Activated gamma-delta T cell treated with Interleukin-2 at 50 U/mL for 16 hours (primary cell): ENCODE measurements around the gene HAUS1.
"Not testable (repeated sequence)": the region's sequence is repeated elsewhere in the genome, so short reads cannot be mapped to it uniquely, and the experiment has no call there.

ENCODE experiments used
- DNase-seq: peaks from one replicate; pipeline ENCODE4 v3.0.0-alpha.2; 2020

HAUS1 gene

DNA sequence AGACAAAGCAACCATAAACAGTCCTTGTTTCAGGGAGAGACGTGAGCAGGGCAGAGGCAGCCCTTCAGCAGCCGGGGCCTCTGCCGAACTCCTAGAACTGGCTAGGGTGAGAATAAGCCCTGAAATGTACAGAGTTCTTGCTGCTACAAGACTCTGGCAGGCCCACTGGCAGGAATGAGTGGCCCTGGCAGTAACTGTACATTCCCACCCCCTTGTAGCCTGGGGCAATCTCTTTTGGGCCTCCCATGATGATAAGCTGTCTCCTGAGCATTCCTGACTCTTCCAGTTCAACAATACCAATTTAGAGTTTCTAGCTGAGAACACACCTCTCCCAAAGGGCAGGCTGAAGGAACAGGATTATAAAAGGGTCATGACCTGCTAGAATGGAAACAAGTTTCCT is 54.3 kb downstream of the HAUS1 start:
- DNase-seq, result no peak

DNA sequence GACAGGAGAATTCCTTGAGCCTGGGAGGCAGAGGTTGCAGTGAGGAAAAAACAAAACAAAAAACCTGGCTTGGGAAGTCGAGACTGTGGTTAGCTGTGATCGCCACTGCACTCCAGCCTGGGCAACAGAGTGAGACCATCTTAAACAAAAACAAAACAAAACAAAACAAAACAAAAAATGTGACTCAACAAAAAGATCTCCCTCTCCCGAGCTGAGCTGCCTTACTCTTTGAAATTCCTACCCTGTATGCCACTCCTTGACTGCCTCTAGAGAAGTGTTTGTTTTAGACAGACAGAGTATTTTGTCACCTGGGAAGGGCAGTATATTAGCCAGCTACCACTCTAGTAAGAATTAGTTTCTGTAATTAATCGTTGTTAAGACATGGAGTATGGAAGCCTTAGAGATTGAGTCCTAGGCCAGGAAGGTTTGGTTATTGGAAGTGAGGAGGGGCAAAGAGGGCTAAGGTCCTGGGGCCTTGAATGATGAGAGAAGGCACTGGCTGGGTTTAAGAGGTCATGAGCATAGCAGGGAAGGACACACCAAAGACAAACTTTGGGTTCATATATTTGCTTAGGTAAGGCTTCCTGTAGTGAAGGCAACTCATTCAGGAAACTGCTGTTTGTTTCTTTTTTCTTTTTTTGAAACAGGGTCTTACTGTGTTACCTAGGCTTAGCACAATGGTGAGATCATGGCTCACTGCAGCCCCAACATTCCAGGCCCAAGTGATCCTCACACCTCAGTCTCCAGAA is 56.0 kb downstream of the HAUS1 start:
- DNase-seq, result no peak

DNA sequence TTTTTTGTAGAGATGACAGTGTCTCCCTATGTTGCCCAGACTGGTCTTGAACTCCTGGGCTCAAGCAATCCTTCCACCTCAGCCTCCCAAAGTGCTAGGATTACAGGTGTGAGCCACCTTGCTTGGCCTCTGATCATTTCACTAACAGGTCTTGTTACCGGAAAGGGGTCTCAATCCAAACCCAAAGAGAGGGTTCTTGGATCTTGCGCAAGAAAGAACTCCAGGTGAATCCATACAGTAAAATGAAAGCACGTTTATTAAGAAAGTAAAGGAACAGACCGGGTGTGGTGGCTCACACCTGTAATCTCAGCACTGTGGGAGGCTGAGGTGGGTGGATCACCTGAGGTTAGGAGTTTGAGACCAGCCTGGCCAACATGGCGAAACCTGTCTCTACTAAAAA is 56.7 kb downstream of the HAUS1 start:
- not testable (repeated sequence) for DNase-seq

DNA sequence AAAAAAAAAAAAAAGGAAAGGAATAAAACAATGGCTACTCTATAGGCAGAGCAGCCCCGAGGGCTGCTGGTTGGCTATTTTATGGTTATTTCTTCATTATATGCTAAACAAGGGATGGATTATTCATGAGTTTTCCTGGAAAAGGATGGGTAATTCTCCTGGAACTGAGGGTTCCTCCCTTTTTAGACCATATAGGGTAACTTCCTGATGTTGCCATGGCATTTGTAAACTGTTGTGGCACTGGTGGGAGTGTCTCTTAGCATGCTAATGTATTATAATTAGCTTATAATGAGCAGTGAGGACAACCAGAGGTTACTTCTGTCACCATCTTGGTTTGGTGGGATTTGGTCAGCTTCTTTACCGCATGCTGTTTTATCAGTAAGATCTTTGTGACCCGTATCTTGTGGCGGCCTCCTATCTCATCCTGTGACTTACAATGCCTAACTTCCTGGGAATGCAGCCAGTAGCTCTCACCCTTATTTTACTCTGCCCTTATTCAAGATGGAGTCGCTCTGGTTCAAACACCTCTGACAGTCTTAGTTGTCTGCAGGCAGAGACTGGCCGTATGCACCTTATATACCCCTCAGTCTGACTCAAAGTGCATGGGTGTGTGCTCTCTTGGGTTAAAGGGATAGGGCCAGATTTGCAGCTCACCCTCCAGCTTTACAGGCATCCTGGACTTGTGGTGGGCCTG is 57.7 kb downstream of the HAUS1 start:
- no peak for DNase-seq

DNA sequence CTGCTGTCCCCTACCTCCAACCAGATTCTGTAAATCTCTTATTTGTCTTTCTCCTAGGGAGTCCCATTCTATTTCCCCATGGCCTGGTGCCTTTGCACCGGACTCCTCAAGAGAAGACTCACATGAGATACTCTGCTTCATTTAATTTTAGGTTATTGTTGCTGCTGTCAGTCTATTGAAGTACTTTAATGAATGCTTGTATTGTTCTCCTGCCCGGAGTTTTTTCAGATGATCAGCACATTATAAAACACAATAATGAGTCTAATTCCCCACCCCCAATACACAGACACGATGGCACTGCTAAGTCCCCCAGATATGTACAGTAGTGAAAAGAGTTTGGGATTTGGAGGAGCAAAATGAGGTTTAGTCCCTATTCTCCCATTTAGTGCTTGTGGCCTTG is 58.9 kb downstream of the HAUS1 start:
- no peak for DNase-seq

DNA sequence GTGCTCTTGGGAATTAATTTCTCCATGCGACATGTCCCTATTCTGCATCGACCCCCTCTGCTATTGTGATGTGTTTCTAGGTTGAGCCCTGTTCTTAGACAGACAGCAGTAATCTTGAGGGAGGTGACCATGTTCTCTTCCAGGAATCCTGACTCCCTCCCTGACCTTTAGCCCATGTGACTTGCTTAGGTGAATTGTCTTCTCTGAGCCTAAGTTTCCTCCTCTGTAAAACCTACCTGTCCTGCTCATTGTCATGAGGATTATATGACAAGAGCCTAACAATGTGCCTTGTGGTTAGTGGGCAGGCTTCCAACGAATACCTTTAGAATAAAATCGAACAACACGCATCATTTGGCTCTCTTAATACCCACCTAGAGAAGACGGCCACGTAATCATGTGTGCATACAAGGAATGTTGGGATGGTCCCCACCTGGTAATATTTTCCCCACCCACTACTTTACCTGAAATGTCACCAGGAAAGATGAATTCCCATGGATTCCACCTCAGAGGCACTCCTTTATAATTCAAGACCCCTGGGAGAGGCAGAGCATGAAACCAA is 59.8 kb downstream of the HAUS1 start:
- DNase-seq, result no peak

DNA sequence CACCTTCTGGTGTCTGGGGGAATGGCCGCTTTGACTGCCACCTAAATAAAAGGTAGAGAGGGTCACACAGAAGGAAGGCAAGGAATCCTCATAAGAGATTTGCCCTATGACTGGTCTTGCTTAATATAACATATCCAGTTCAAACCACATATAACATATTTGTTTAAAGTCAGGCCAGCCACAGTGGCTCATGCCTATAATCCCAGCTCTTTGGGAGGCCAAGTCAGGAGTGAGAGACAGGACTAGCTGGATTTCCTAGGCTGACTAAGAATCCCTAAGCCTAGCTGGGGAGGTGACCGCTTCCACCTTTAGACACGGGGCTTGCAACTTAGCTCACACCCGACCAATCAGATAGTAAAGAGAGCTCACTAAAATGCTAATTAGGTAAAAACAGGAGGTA is 60.3 kb downstream of the HAUS1 start:
- not testable (repeated sequence) for DNase-seq

DNA sequence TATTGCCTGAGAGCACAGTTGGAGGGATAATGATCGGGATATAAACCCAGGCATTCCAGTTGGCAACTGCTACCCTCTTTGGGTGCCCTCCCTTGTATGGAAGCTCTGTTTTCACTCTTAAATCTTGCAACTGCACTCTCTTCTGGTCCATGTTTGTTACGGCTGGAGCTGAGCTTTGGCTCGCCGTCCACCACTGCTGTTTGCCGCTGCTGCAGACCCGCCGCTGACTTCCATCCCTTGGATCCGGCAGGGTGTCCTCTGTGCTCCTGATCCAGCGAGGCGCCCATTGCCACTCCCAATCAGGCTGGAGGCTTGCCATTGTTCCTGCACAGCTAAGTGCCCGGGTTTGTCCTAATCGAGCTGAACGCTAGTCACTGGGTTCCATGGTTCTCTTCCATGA is 60.7 kb downstream of the HAUS1 start:
- DNase-seq, result no peak

DNA sequence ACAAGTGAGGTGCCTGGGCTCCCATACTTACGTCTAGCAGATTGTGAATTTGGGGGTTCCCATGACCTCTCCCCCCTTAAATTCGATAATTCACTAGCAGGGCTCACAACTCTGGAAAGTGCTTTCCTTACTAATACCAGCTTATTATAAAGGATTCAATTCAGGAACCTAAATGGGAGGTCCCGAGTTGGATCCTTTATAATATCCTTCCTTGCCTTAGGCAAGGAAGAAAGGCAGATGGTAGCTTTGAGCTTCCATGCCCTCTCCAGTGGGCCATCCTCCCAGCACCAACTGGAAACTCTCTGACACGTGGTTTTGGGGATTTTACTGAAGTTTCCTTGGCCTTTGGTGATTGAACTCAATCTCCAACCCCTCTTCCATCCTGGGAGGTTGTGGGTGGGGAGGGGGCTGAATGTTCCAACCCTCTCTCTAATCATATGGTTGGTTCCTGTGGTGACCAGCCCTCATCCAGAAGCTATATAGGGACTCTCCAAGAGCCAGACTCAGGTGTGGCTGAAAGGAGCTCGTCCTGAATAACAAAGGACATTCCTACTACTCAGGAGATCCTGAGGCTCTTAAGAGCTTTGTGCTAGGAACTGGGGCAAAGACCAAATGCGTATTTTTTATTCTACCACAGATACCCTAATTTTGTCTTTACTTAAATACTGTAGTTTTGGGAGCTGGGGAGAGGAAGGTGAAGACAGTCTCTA is 62.2 kb downstream of the HAUS1 start:
- DNase-seq, result no peak

DNA sequence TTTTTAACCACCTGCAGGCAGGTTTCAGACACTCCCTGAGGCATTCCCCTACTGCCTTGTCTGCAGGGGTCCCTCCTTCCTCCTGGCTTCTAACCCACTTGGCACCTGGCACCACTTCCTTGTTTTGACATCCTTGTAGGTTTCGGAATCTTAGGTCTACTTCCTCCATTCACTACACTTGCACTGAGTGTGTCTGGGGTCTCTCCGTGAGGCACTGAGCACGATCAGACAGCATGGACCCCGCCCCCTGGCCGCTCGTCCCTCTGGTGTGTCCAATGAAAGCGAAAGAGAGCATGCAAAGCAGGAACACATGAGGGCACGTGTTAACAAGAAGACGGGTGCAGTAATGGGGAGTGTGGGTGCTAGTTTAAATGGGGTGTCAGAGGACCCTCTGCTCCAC is 63.8 kb downstream of the HAUS1 start:
- DNase-seq, result peak; percentile 21

DNA sequence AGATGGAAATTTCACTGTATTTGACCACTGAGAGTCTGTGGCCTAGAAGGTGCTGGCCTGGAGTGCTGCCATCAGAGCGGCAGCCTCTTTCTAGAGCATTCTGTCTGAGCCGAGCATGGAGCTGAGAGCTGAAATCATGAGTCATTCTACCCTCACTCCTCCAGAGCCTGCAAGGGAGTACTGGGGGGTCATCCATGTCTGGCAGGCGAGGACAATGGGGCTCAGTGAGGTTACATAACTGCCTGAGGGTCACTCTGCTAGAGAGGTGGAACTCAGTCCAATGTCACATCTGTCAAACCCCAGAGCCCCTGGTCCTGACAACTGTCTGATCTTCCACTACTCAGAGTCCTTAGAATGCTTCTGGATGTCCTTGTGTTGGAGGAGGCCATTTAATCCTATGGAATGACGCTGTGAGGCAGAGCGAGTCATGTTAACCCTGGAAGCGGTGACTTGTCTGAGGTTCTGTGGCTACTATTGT is 65.3 kb downstream of the HAUS1 start:
- no peak for DNase-seq

DNA sequence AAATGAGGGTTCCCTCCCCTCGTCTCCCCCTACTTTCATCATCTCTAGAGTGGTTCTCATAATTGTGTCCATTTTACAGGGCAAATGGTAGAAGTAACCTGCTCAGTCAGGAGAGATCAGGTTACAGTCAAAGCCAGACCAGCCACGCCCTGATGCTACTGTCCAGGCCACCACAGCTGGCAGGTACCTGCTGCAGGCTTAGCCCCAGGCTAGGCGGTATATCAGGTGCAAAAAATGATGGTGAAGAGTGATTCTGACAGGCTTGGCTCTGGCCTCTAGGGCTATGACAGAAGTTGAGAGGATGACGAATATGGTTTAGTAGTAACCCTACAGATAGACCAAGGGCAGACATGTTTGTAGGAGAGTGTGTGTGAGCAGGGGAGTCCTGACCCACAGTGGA is 67.1 kb downstream of the HAUS1 start:
- DNase-seq, result no peak

DNA sequence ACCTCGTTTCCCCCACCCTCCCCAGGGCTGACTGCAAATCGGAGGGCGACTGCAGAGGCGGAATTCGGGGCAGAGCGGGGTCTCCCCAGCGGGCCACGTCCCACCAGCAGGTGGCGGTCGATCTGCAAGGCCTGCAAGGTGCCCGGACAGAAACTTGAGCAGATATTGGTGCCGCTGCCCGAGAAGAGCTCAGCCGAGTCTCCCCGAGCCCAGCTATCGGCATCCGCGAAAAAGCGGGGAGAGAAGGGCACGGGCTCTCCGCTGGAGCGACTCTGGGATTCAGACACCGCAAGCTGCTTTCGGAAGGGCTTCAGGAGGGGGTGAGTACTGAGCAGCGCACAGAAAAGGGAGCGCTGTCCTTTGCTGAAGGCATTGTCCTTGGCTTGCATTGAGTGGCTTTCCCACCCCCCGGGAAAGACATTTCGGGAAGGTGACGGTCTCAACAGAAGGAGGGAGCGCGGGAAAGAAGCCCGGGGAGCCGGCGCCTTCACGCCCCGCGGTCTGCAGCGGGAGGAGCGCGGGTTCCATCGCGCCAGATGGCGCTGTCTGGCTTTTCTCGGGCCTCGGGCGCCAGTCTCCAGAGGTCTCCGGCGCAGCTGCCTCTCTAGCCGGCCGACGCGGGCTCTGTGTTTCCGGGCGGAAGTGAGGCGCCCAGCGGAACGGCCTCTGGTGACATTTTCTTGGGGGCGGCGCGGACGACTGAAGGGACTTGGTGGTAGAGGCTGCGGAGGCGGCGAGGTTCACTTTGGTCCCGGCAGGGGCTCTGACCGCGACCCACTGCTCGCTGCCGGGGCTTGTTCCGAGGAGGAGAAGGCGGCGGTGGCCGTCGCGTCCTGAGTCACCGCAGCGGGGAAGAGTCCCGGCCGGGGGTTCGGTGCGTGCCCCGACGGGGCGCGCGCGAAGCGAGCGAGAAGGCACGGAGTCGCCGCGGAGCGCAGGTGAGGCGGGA is 69.5 kb downstream of the HAUS1 start:
- peak; percentile 93 for DNase-seq

DNA sequence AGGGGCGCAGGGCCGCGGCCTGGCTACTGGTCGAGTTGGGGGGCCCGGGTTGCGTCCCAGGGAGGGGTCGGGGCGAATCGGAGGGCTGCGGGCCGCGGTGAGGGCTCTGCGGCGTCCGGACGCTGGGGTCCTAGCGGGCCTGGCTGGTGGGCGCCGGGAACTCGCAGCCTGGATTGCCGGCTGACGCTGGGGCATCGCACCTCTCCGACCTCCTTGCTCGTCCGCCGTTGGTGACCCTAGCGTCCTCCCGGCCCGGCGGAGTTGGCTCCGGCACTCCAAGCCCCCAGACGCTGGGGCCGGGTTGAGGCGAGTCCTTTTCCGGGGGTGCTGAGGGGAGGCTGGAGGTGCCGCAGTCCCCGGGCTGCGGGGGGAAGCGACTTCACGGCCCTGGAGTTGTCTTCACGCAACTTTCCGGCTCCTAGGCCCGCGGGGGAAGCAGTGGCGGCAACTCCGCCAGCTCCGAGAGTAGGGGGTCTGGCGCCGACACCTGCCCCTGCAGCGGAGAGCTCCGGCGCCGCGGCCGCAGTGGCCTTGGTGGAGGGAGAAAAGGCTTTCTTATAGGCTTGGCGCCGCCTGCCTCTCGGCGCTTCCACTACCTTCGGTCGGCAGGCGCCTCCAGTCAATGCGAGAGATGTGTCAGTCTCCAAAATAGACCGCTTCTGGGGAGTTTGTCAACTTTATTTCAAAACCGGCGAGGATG is 70.3 kb downstream of the HAUS1 start:
- DNase-seq, result peak; percentile 26

DNA sequence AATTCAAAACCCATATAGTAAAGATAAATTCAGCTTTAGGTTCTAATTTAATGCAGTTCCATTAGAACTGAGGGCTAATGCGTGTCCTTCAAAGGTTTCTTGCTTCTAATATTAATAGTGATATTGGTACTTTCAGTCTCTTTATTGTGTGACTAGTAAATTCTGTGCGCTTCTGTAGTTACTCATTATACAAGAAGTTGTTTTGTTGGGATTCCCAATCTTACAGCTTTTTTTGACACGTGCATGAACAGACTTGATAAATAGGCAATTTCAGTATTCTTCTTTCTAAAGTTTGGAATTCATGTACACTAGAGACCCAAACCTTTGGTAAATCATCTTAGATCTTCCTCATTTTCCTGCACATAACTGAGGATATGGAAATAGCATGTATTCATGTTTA is 71.8 kb downstream of the HAUS1 start:
- no peak for DNase-seq
